Epithelial cell of proximal tubule (primary cell): ENCODE data around the gene ATP2B3. TPM values are rescaled to one million over a fixed set of nuclear protein-coding genes. Genes with fewer than 3 reads are reported as not detected.

Experiments
- DNase-seq: peaks from one replicate; pipeline ENCODE4 v3.0.0-alpha.2; 2011; ENCODE audit warnings: low read depth
- H3K4me3 ChIP-seq: 2 replicates; pipeline ENCODE4 v1.5.1; 2011; ENCODE audit warnings: low read depth, mild to moderate bottlenecking, low read length
- CTCF ChIP-seq: conservative IDR thresholded peaks from 2 replicates; pipeline ENCODE4 v1.5.1; 2012; ENCODE audit warnings: low read depth, mild to moderate bottlenecking, low read length
- total RNA-seq: library from RNA; depleted of rRNA; stranded (reverse); fragments of >200 nt; gene quantifications from 2 replicates; pipeline ENCODE4 v1.2.3, GENCODE V29; 2015

Gene ATP2B3
- total RNA-seq, 1 donor from 2014 or later, result not detected

DNA sequence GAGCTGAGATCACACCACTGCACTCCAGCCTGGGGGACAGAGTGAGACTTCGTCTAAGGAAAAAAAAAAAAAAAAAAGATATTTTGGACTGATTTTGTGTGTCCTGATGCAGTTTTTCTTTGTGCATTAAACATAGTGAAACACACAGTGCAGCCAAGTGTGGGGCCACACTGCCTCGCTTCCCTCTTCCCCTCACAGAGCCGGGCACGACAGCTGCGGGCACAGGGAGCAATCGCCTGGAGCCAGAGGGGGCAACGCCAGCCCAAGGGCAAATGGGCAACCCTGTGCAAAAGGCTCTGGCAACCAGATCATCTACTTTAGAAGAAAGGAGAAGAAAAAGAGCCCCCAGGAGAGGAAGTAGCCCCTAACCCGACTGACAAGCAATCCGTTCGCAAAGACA lies 95.0 kb downstream of the ATP2B3 start:
- DNase-seq, result no peak

GRCh38 chrX:153614818-153615217 lies 97.4 kb downstream of the ATP2B3 start:
- H3K4me3 ChIP-seq, result no peak overlapping the region
- no peak for DNase-seq
- no peak for TF ChIP-seq CTCF

More for the DNA sequence above, 95.0 kb downstream of the ATP2B3 start:
- TF ChIP-seq CTCF, result no peak
- H3K4me3 ChIP-seq, result no peak overlapping the region

- H3K4me3 ChIP-seq, result no peak overlapping the region
- no peak for DNase-seq
- TF ChIP-seq CTCF, result no peak
These were observed 103.1 kb downstream of the ATP2B3 start for GRCh38 chrX:153620576-153620975.

GRCh38 chrX:153621949-153622598 lies 104.6 kb downstream of the ATP2B3 start:
- no peak for DNase-seq
- TF ChIP-seq CTCF, result no peak
- H3K4me3 ChIP-seq, result no peak overlapping the region

GRCh38 chrX:153622661-153623309 lies 105.3 kb downstream of the ATP2B3 start:
- H3K4me3 ChIP-seq, result no peak overlapping the region
- no peak for TF ChIP-seq CTCF
- DNase-seq, result no peak

DNA sequence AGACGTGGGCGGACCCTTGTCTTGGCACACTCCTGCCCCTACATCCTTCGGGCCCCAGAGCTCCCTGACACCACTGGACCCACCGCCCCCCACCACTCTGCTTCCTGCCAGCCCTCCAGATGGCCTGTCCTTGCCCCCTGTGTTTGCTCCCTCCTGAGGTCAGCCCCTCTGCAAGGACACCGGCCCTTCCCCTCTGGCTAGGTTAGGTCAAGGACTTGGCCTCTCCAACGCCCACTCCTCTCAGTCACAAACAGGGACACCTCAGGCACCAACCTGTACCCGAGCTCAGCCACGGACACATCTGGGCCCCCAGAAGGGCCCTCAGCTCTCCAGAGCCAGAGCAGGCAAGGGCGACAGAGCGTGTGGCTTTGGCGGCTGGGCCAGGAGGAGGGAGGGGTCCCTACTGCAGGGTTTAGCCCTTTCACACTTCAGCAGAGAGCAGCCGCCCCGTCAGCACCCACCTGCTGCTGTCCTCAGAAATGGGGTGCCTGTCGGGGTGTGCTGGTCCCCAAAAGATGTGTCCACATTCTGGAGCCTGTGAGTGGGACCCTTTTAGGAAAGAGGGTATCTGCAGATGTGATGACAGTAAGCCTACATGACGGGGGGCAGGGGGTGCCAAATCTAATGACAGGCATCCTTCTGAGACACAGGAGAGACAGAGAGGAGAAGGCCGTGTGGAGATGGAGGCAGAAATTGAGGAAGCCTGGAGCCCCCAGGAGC lies 106.0 kb downstream of the ATP2B3 start:
- no peak for DNase-seq
- H3K4me3 ChIP-seq, result no peak overlapping the region
- no peak for TF ChIP-seq CTCF
